CD4-positive, alpha-beta T cell (primary cell): ENCODE results near the gene C7orf33. TPM values are rescaled to one million over a fixed set of nuclear protein-coding genes. Genes with fewer than 3 reads are reported as not detected.

Experiments
- ATAC-seq: fragments of 200-7000 bp; cut with Tn5 transposase; one replicate; pipeline ENCODE4 v1.10.0; 2022; ENCODE audit warnings: mild to moderate bottlenecking; ENCODE audit not compliant: poor library complexity
- CTCF ChIA-PET: fragments of 350-600 bp; sonication (Branson Sonifier 250); formaldehyde crosslinking; loops from one replicate; lab custom pipeline; 2021; ENCODE audit warnings: antibody characterized with exemption, inconsistent platforms; lab: Charles Lee
- POLR2A ChIA-PET: fragments of 350-600 bp; sonication (Branson Sonifier 250); formaldehyde crosslinking; loops from one replicate; lab custom pipeline; 2021; ENCODE audit warnings: antibody characterized with exemption, inconsistent platforms; lab: Charles Lee
- DNase-seq, 14 experiments: peaks; one replicate each; pipeline ENCODE4 v3.0.0-alpha.2; 2013 to 2020; ENCODE audit warnings: mixed read lengths in 2 of 14
- H3K27ac ChIP-seq, 2 donors: one replicate each; pipeline versions ENCODE4 v1.5.1 to v1.7.0; 2013; ENCODE audit warnings: low read length in 2 of 2, low read depth in 1 of 2, mild to moderate bottlenecking in 1 of 2
- H3K27me3 ChIP-seq, 2 experiments: 1 replicate in 1 of 2; 2 replicates in 1 of 2; pipeline versions ENCODE4 v1.6.1 to v1.7.0; 2013; ENCODE audit warnings: low read length in 2 of 2, control low read depth in 1 of 2, mild to moderate bottlenecking in 1 of 2, moderate library complexity in 1 of 2; ENCODE audit not compliant: insufficient read depth in 2 of 2, control insufficient read depth in 1 of 2
- H3K36me3 ChIP-seq: one replicate; pipeline ENCODE4 v1.6.1; 2013; ENCODE audit warnings: low read length, control low read depth; ENCODE audit not compliant: insufficient read depth
- H3K4me1 ChIP-seq: one replicate; pipeline ENCODE4 v1.6.1; 2013; ENCODE audit warnings: low read length, control low read depth; ENCODE audit not compliant: insufficient read depth
- H3K4me3 ChIP-seq: one replicate; pipeline ENCODE4 v1.5.1; 2013; ENCODE audit warnings: mild to moderate bottlenecking, low read length, moderate library complexity
- H3K9me3 ChIP-seq, 2 experiments: 1 replicate in 1 of 2; 2 replicates in 1 of 2; pipeline versions ENCODE4 v1.6.1 to v1.7.0; 2013; ENCODE audit warnings: low read length in 2 of 2, mild to moderate bottlenecking in 2 of 2, control low read depth in 1 of 2, moderate library complexity in 1 of 2; ENCODE audit not compliant: control insufficient read depth in 1 of 2, insufficient read depth in 1 of 2
- H3K27ac Mint-ChIP-seq: one replicate; pipeline ENCODE4 v1.8.0; 2020; ENCODE audit warnings: mixed read lengths
- H3K27me3 Mint-ChIP-seq: one replicate; pipeline ENCODE4 v1.8.0; 2021; ENCODE audit warnings: mixed read lengths
- H3K36me3 Mint-ChIP-seq: one replicate; pipeline ENCODE4 v1.8.0; 2021; ENCODE audit warnings: low read depth, mixed read lengths
- H3K4me1 Mint-ChIP-seq: one replicate; pipeline ENCODE4 v1.8.0; 2021; ENCODE audit warnings: low read depth, mixed read lengths
- H3K4me3 Mint-ChIP-seq: one replicate; pipeline ENCODE4 v1.8.0; 2020; ENCODE audit warnings: mild to moderate bottlenecking, mixed read lengths
- H3K9me3 Mint-ChIP-seq: one replicate; pipeline ENCODE4 v1.8.0; 2020; ENCODE audit warnings: mixed read lengths
- intact Hi-C, 2 experiments: fragments of 100-400 bp; cut with DNase I in 1 of 2; cut with micrococcal nuclease in 1 of 2; formaldehyde crosslinking; loops; one replicate each; pipeline versions ENCODE4 v1.15.1 to v1.9.0; 2023 to 2025; cut with DNase I, micrococcal nuclease
- total RNA-seq, 174 experiments: library from RNA in 2 of 174; stranded (reverse) in 2 of 174; gene quantifications; one replicate each; pipeline ENCODE4 v1.2.3 and lab custom pipeline; 2021 to 2026
- TF ChIP-seq, protein P1 (sequence below): fragments of 200-600 bp; IDR thresholded peaks from one replicate; pipeline ENCODE4 v1.8.0; 2022; ENCODE audit warnings: antibody characterized with exemption, mild to moderate bottlenecking

The C7orf33 gene
- total RNA-seq, 2 experiments from 2014 or later, result not detected

DNA sequence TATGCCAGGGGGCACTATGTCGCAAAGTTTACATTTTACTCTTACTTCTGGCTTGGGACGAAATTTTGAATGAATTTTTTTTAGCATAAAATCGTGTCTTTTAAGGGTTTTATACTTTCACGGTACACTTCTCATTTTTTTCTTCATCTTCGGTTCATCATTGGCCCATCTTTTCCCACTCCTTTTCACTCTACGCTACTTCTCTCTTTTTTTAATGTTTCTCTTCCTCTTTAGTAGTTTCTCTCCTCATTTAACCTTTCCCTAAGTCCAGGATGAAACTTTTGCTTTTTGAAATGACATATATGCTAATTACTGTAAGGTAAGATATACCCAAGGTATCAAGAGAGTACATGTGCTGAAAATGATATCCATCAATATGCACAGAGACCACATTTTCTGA lies 39.5 kb downstream of the C7orf33 start:
- no peak overlapping the region for H3K27ac ChIP-seq
- no peak overlapping the region for H3K27ac Mint-ChIP-seq

DNA sequence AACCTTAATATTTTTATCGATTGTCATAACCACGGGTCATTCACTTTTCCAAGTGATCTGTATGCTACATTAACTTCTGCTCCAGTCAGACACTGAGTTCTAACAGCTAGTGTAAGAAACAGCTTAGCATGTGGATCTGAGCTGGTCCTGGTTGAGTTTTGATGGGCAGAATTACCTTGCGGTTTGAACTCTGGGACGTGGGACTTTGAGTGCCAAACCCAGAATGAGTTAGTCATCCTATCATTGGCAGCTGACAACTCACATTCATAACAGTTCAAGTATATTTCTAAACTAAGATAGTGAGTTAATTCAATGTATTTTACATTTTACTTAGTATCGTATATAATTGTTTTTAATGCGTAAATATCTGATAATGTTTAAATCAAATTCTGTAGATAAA lies 43.2 kb downstream of the C7orf33 start:
- Mint-ChIP-seq H3K27ac (no peak overlapping the region), H3K4me3 (no peak overlapping the region), H3K27me3 (no peaks in the 10 kb centered on the region), H3K36me3 (no peaks in the 10 kb centered on the region), H3K9me3 (peaks cover 3% of the 10 kb centered on the region), H3K4me1 (peaks cover 44% of the 10 kb centered on the region)
- Histone ChIP-seq H3K36me3 (no peaks in the 10 kb centered on the region), H3K27ac (no peak overlapping the region), H3K4me1 (peaks cover 23% of the 10 kb centered on the region), H3K9me3 (no peaks in the 10 kb centered on the region), H3K4me3 (no peak overlapping the region), H3K27me3 (no peaks in the 10 kb centered on the region)
- TF ChIP-seq, protein P1, sequence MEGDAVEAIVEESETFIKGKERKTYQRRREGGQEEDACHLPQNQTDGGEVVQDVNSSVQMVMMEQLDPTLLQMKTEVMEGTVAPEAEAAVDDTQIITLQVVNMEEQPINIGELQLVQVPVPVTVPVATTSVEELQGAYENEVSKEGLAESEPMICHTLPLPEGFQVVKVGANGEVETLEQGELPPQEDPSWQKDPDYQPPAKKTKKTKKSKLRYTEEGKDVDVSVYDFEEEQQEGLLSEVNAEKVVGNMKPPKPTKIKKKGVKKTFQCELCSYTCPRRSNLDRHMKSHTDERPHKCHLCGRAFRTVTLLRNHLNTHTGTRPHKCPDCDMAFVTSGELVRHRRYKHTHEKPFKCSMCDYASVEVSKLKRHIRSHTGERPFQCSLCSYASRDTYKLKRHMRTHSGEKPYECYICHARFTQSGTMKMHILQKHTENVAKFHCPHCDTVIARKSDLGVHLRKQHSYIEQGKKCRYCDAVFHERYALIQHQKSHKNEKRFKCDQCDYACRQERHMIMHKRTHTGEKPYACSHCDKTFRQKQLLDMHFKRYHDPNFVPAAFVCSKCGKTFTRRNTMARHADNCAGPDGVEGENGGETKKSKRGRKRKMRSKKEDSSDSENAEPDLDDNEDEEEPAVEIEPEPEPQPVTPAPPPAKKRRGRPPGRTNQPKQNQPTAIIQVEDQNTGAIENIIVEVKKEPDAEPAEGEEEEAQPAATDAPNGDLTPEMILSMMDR, result no peak
- ATAC-seq (no peak), DNase-seq (no peak)
- intact Hi-C loops, result no loop called here
- ChIA-PET CTCF (no interaction called here), POLR2A (interaction anchor here (1.3 kb wide), 1 partner anchor 65 kb away, joined by 3 read pairs; the partner anchor contains the start of gene CUL1)

More for the DNA sequence above, 39.5 kb downstream of the C7orf33 start:
- peaks cover 79% of the 10 kb centered on the region for H3K4me1 Mint-ChIP-seq
- H3K4me3 Mint-ChIP-seq, result no peak overlapping the region
- DNase-seq, result no peak
- Histone ChIP-seq H3K9me3 (no peaks in the 10 kb centered on the region), H3K4me1 (peaks cover 41% of the 10 kb centered on the region), H3K4me3 (no peak overlapping the region), H3K27me3 (no peaks in the 10 kb centered on the region), H3K36me3 (no peaks in the 10 kb centered on the region)
- TF ChIP-seq, protein P1, result no peak
- CTCF ChIA-PET, result no interaction called here
- H3K36me3 Mint-ChIP-seq, result no peaks in the 10 kb centered on the region
- POLR2A ChIA-PET, result no interaction called here
- no peaks in the 10 kb centered on the region for H3K27me3 Mint-ChIP-seq
- no peak for ATAC-seq
- intact Hi-C loops, result no loop called here
- peaks cover 3% of the 10 kb centered on the region for H3K9me3 Mint-ChIP-seq

DNA sequence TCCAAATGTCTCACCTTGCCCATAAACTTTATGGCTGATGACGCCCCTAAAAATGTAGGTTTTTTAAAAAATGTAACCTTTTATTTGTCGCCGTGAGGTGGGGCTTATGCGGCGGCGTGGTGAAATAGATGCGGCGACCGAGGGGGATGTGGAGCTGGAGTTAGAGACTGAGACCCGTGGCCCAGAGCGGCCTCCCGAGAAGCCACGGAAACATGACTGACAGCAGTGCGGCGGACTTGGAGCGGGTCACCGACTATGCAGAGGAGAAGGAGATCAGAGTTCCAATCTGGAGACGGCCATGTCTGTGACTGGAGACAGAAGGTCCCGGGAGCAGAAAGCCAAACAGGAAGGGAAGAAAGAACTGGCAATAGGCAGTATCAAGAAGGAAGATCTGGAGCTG lies 46.5 kb downstream of the C7orf33 start:
- H3K4me3 Mint-ChIP-seq, result no peak overlapping the region
- Histone ChIP-seq H3K4me3 (no peak overlapping the region), H3K36me3 (no peaks in the 10 kb centered on the region), H3K27me3 (peaks cover 0 to 2% of the 10 kb centered on the region in 2 experiments), H3K27ac (no peak overlapping the region), H3K9me3 (no peaks in the 10 kb centered on the region), H3K4me1 (peaks cover 9% of the 10 kb centered on the region)
- intact Hi-C loops, result no loop called here
- peaks cover 15% of the 10 kb centered on the region for H3K4me1 Mint-ChIP-seq
- TF ChIP-seq, protein P1, result no peak
- ATAC-seq, result no peak
- ChIA-PET CTCF (no interaction called here), POLR2A (no interaction called here)
- no peaks in the 10 kb centered on the region for H3K27me3 Mint-ChIP-seq
- no peak for DNase-seq
- no peaks in the 10 kb centered on the region for H3K36me3 Mint-ChIP-seq
- H3K9me3 Mint-ChIP-seq, result peaks cover 3% of the 10 kb centered on the region
- no peak overlapping the region for H3K27ac Mint-ChIP-seq
